ENCODE results near the gene FRMD3.

Gene FRMD3

DNA sequence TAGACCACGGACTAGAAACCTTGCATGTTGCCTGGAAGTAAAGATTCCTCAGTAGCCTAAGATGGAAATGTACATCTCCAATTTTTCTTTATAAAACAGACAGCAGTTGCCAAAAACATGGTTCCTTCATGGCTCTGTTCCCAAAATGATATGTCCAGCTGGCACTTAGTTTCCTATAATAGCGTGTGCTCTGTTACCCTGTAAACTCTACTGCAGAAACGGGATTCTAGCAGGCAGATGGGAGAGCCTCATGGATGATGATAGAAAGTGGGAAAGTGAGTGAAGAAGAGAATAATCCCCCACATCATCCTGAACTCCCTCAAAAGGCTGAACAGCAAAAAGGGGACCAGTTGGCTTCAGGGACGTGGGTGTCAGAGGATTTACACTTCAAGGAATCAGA, 118.2 kb downstream of the FRMD3 start:
- H3K36me3 Mint-ChIP-seq (ENCODE audit: low read depth), result peaks cover 4% of the 10 kb centered on the region
- H3K4me1 Mint-ChIP-seq, result peaks cover 28% of the 10 kb centered on the region
- H3K4me3 Mint-ChIP-seq, result no peak overlapping the region
- TF ChIP-seq, protein P1, sequence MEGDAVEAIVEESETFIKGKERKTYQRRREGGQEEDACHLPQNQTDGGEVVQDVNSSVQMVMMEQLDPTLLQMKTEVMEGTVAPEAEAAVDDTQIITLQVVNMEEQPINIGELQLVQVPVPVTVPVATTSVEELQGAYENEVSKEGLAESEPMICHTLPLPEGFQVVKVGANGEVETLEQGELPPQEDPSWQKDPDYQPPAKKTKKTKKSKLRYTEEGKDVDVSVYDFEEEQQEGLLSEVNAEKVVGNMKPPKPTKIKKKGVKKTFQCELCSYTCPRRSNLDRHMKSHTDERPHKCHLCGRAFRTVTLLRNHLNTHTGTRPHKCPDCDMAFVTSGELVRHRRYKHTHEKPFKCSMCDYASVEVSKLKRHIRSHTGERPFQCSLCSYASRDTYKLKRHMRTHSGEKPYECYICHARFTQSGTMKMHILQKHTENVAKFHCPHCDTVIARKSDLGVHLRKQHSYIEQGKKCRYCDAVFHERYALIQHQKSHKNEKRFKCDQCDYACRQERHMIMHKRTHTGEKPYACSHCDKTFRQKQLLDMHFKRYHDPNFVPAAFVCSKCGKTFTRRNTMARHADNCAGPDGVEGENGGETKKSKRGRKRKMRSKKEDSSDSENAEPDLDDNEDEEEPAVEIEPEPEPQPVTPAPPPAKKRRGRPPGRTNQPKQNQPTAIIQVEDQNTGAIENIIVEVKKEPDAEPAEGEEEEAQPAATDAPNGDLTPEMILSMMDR (IDR thresholded peaks at IDR 0.05; ENCODE audit: unreplicated experiment in 3 of 3), result no peak
- H3K27ac Mint-ChIP-seq, result no peak overlapping the region
- peaks cover 10% of the 10 kb centered on the region for H3K9me3 Mint-ChIP-seq
- H3K27me3 Mint-ChIP-seq (ENCODE audit: low read depth), result no peaks in the 10 kb centered on the region

DNA sequence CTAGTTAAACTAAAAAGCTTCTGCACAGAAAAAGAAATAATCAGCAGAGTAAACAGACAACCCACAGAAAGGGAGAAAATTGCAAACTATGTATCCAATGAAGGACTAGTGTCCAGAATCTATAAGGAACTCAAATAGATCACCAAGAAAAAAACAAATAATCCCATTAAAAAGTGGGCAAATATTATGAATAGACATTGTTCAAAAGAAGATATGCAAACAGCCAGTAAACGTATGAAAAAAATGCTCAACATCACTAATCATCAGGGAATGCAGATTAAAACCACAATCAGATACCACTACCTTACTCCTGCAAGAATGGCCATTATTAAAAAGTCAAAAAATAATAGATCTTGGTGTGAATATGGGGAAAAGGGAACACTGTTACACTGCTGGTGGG, 119.9 kb downstream of the FRMD3 start:
- TF ChIP-seq, protein P1 (IDR thresholded peaks at IDR 0.05; ENCODE audit: unreplicated experiment in 3 of 3), result no peak
- Mint-ChIP-seq H3K27ac (no peak overlapping the region), H3K9me3 (peaks cover 17% of the 10 kb centered on the region), H3K36me3 (ENCODE audit: low read depth) (peaks cover 9% of the 10 kb centered on the region), H3K4me1 (peaks cover 18% of the 10 kb centered on the region), H3K27me3 (ENCODE audit: low read depth) (no peaks in the 10 kb centered on the region), H3K4me3 (no peak overlapping the region)

DNA sequence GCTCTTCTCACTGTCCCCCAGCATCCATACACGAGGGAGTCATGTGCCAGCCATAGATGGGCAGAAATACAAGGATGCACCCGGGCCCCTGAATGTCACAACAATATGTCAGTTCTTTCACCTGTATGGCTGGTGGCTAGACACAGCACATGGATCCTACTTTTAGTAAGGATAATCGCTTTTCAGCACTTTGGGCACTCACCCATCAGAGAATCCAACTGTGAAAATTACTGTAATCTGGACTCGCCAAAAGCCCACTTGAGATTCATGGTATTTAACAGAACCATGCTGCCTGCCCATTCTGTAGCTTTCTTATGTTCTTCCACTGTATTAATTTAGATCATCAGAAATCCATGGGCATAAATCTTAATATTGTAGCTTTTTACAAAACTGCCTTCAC, 124.8 kb downstream of the FRMD3 start:
- Mint-ChIP-seq H3K4me1 (no peaks in the 10 kb centered on the region), H3K27me3 (ENCODE audit: low read depth) (no peaks in the 10 kb centered on the region), H3K36me3 (ENCODE audit: low read depth) (peaks cover 9% of the 10 kb centered on the region), H3K4me3 (no peak overlapping the region), H3K9me3 (peaks cover 15% of the 10 kb centered on the region), H3K27ac (no peak overlapping the region)
- TF ChIP-seq, protein P1 (IDR thresholded peaks at IDR 0.05; ENCODE audit: unreplicated experiment in 3 of 3), result no peak

DNA sequence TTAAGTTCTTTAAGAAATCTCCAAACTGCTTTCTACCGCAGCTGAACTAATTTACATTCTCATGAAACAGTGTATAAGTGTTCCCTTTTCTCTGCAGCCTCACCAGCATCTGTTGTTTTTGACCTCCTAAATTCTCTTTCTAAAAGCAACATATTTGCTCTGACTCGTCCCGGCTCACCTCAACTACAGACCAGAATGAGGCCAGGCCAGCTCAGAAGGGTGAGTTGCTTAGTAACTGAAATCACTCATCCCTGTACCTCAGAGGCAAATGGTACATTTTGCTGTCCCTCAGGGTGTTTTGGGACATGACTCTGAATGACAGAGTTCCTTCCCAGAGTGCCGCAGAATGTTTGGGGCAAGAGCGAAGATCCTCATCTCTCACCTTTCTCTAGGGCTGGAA, 127.5 kb downstream of the FRMD3 start:
- Mint-ChIP-seq H3K4me1 (no peaks in the 10 kb centered on the region), H3K36me3 (ENCODE audit: low read depth) (peaks cover 5% of the 10 kb centered on the region), H3K9me3 (peaks cover 7% of the 10 kb centered on the region), H3K27me3 (ENCODE audit: low read depth) (no peaks in the 10 kb centered on the region), H3K27ac (no peak overlapping the region), H3K4me3 (no peak overlapping the region)
- TF ChIP-seq, protein P1 (IDR thresholded peaks at IDR 0.05; ENCODE audit: unreplicated experiment in 3 of 3), result no peak

DNA sequence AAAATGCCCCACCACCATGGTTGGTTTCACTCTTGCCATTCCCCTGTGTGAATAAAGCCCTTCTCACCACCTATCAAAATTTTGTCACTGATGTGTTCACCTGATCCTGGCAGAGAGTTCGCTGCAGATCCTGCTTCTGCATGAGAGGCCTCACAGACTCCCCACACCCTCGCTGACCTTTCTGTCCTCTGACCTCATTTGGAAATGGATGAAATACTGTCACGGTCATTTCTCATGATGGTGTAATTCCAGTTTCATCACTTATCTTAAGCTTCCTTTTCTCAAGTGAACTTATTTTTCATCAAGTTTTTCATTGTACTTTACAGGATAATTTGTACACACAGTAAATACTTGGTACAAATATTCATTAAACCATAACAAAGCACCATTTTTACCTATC, 131.3 kb downstream of the FRMD3 start:
- no peak overlapping the region for H3K4me3 Mint-ChIP-seq
- no peaks in the 10 kb centered on the region for H3K9me3 Mint-ChIP-seq
- peaks cover 10% of the 10 kb centered on the region for H3K4me1 Mint-ChIP-seq
- peaks cover 7% of the 10 kb centered on the region for H3K27me3 Mint-ChIP-seq (ENCODE audit: low read depth)
- TF ChIP-seq, protein P1 (IDR thresholded peaks at IDR 0.05; ENCODE audit: unreplicated experiment in 3 of 3), result no peak
- H3K27ac Mint-ChIP-seq, result no peak overlapping the region
- no peaks in the 10 kb centered on the region for H3K36me3 Mint-ChIP-seq (ENCODE audit: low read depth)

DNA sequence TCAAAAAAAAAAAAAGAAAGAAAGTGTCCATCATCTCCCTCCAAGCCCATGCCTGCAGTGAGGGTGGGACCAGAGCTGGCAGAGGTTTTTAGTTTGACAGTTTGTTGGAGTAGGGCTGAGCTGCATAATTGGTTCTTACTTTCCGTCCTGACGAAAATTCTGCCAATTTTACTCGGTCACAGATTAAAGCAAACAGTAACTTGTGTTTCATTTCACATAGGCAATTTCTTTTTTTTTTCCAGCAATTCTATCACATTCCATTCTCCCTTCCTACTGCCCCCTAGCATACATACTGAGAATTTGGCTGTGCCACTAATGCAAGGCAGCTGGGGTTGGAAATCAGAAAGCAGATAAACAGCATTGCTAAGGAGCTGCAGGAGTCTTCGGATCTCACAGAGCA, 132.4 kb downstream of the FRMD3 start:
- H3K36me3 Mint-ChIP-seq (ENCODE audit: low read depth), result no peaks in the 10 kb centered on the region
- no peak overlapping the region for H3K27ac Mint-ChIP-seq
- H3K27me3 Mint-ChIP-seq (ENCODE audit: low read depth), result peaks cover 7% of the 10 kb centered on the region
- peaks cover 10% of the 10 kb centered on the region for H3K4me1 Mint-ChIP-seq
- H3K9me3 Mint-ChIP-seq, result peaks cover 3% of the 10 kb centered on the region
- H3K4me3 Mint-ChIP-seq, result no peak overlapping the region
- TF ChIP-seq, protein P1 (IDR thresholded peaks at IDR 0.05; ENCODE audit: unreplicated experiment in 3 of 3), result no peak
